ENCODE measurements around the gene PCP2. TPM values are rescaled to one million over a fixed set of nuclear protein-coding genes. Genes with fewer than 3 reads are reported as not detected.

Gene PCP2
- total RNA-seq, 1 experiment from 2014 or later: not detected

- no peak overlapping the region for H4K91ac ChIP-seq (ENCODE audit: insufficient read length, low read depth, low read length)
- no peak overlapping the region for H4K5ac ChIP-seq (ENCODE audit: insufficient read length, low read depth, low read length)
- Mint-ChIP-seq H3K27me3 (ENCODE audit: low read depth) (peaks cover 89% of the 10 kb centered on the region), H3K9me3 (peaks cover 0 to 3% of the 10 kb centered on the region in 2 experiments; a peak in 2 of 5 replicates), H3K4me3 (no peak overlapping the region), H3K27ac (no peak overlapping the region), H3K36me3 (ENCODE audit: insufficient read depth in 1 of 3, low read depth in 3 of 3) (no peaks in the 10 kb centered on the region), H3K4me1 (peaks cover 2 to 6% of the 10 kb centered on the region in 2 experiments)
- no peak overlapping the region for H3K56ac ChIP-seq (ENCODE audit: insufficient read length, low read depth, low read length)
- H2AFZ ChIP-seq (ENCODE audit: low read length): no peak overlapping the region
- H3K23ac ChIP-seq (ENCODE audit: insufficient read length, low read depth, low read length): no peak overlapping the region
- no peak overlapping the region for H3K14ac ChIP-seq (ENCODE audit: insufficient read depth, low read length)
- H3K79me2 ChIP-seq (ENCODE audit: insufficient read depth, low read length): no peaks in the 10 kb centered on the region
- H2BK5ac ChIP-seq (ENCODE audit: insufficient read length, low read length): no peak overlapping the region
- H3K4ac ChIP-seq (ENCODE audit: low read depth, low read length): no peak overlapping the region
- H2AK5ac ChIP-seq (ENCODE audit: insufficient read length, low read length): no peak overlapping the region
- H3K18ac ChIP-seq (ENCODE audit: insufficient read length, low read depth, low read length): peak overlapping the region; percentile 38
- no peaks in the 10 kb centered on the region for H3K23me2 ChIP-seq (ENCODE audit: insufficient read length, low read depth, low read length, poor library complexity, severe bottlenecking)
- peaks cover 4% of the 10 kb centered on the region; the same call in 1 of the 2 replicates for H3K27me3 ChIP-seq (ENCODE audit: insufficient read depth, low read length)
- no peak overlapping the region for H2BK12ac ChIP-seq (ENCODE audit: insufficient read length, low read depth, low read length)
- no peaks in the 10 kb centered on the region for H3K9me3 ChIP-seq (ENCODE audit: control insufficient read depth, low read depth, low read length)
- no peak for DNase-seq
- H2BK120ac ChIP-seq (ENCODE audit: low read depth, low read length, poor library complexity, severe bottlenecking): no peak overlapping the region
- H3K27ac ChIP-seq (ENCODE audit: insufficient read length, low read depth, low read length): no peak overlapping the region
- no peak overlapping the region for H2BK15ac ChIP-seq (ENCODE audit: low read depth, low read length)
- H3T11ph ChIP-seq (ENCODE audit: low read length): no peak overlapping the region
- H3K4me1 ChIP-seq (ENCODE audit: insufficient read depth, low read length): no peaks in the 10 kb centered on the region
- no peak overlapping the region for H3K9ac ChIP-seq (ENCODE audit: extremely low read depth, insufficient read length, low read length)
- H4K20me1 ChIP-seq (ENCODE audit: control insufficient read depth, insufficient read depth, insufficient read length): no peaks in the 10 kb centered on the region
- no peak for TF ChIP-seq CTCF (conservative IDR thresholded peaks at IDR 0.05)
- no peak overlapping the region for H3K4me2 ChIP-seq (ENCODE audit: insufficient read depth, insufficient read length, low read length)
- H2BK20ac ChIP-seq (ENCODE audit: low read depth, low read length, poor library complexity, severe bottlenecking): no peak overlapping the region
- no peak overlapping the region for H4K8ac ChIP-seq (replicated peaks; ENCODE audit: insufficient read length, low read depth, low read length)
- no peaks in the 10 kb centered on the region for H3K79me1 ChIP-seq (ENCODE audit: insufficient read depth, low read depth, low read length, poor library complexity, severe bottlenecking)
- no CpG with 5 or more reads among the region's 14 CpGs for WGBS (ENCODE audit: extremely low coverage, insufficient read length, low lambda C conversion rate)
These were observed 23.7 kb upstream of the PCP2 start for GRCh38 chr19:7657131-7657751.
